Islet precursor cell (in vitro differentiated cells): Measurements from ENCODE around the gene CNGA3.
"Not testable (repeated sequence)": the region's sequence is repeated elsewhere in the genome, so short reads cannot be mapped to it uniquely, and the experiment has no call there.

Experiments used
- DNase-seq: peaks from one replicate; pipeline ENCODE4 v3.0.0-alpha.2; 2018

The CNGA3 gene

DNA sequence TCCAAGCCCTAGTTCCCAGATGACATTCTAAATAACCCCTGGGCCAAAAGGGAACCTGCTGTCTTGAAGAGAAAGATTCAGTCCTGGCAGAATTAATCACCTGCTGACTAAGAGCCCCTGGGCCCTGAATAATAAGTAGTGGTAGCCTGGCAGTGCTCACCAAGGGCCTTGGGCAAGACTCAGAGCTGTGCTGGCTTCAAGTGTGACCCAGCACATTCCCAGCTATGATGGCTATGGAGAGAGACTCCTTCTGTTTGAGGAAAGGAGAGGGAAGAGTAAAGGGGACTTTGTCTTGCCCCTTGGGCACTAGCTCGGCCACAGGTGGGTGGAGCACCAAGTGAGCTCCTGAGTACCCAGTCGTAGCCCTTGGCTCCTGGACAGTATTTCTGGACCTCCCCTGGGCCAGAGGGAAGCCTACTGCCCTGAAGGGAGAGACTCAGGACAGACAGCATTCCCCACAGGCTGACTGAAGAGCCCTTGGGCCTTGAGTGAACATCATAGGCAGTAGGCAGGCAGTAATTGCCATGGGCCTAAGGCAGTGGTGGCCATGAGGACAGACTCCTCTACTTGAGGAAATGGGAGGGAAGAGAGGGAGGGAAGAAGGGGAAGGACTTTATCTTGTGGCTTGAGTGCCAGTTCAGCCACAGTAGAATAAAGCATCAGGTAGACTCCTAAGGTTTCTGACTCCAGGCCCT, 58.4 kb downstream of the CNGA3 start:
- DNase-seq, result no peak

DNA sequence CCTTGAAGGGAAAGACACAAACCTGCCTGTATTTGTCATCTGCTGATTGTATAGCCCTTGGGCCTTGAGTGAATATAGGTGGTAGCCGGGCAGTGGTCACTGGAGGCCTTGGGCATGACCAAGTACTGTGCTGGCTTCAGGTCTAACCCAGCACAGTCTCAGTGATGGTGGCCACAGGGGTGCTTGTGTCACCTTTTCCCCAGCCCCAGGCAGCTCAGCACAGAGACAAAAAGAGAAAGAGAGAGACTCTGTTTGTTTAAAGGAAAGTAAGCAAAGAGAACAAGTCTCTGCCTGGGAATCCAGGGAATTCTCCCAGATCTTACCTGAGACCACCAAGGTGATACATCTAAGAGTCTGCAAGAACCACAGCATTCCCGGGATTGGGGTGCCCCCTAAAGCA, 59.0 kb downstream of the CNGA3 start:
- no peak for DNase-seq

DNA sequence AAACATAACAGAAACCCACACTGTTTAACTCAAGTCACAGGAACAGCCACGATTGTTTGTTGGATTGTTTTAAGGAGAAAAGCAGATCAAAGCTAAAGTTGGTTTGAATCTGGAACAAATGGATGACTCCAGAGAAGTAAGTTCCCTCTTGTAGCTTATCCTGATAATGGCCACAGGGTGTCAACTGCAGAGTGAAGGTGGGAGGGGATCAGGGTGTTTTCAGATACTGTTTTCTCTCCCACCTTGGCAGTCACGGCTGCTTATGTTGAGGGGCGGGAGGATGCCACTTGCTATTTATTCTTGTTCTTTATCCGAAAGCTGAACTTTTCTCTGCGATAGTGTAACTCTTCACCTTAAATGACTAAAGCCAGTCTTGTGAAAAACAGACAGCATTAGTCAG, 61.9 kb downstream of the CNGA3 start:
- no peak for DNase-seq

DNA sequence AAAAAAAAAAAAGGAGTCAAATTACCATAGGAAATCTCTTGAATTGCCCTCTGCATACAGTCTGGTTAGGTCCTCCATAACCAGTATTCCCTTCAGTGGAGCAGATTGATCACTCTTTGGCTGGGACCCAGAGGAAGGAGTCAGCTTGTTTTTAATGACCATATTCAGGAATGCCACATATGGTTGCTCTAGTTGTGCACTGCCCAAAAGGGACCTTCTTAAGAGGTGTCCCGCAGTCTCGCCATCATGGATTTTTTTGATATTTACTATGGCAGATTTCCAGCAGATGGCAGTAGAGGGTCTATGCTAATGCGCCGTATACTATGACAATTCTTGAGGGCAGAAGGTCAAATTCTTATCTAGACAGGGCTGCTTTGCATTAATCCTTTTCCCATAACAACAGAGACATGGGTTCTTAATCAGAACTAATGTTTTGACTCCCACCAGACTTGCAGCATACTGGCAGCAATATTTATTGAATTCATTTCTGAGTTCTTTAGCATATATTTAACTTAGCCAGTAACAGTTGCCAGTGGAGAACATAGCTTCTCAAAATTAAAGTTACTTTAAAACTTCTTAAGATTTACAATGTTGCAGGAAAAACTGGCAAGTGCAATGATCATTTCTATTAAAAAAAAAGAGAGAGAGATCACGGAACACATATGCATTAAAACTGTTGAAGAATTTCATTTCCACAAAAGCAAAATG, 66.6 kb downstream of the CNGA3 start:
- DNase-seq, result no peak

DNA sequence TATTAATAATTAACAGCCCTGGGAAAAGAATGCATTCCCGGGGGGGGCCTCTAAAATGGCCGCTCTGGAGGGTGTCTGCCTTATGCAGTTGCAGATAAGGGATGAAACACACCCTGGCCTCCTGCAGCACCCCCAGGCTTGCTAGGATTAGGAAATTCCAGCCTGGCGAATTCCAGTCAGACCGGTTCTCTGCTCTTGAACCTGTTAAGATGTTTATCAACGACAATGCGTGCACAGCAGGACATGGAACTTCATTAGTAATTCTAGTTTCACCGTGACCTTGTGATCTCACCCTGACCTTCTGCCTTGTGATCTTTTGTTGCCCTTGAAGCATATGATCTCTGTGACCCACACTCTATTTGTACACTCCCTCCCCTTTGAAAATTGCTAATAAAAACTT, 68.0 kb downstream of the CNGA3 start:
- DNase-seq, result not testable (repeated sequence)

DNA sequence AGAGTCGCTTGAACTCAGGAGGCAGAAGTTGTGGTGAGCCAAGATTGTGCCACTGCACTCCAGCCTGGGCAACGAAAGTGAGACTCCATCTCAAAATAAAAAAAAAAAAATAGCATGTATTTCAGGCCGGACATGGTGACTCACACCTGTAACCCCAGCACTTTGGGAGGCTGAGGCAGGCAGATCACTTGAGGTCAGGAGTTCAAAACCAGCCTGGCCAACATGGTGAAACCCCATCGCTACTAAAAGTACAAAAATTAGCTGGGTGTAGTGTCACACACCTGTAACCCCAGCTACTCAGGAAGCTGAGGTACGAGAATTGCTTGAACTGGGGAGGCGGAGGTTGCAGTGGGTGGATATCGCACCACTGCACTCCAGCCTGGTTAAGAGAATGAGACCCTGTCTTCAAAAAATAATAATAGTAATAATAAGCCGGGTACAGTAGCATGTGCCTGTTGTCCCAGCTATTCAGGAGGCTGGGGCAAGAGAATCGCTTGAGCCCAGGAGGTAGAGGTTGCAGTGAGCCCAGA, 69.5 kb downstream of the CNGA3 start:
- DNase-seq, result not testable (repeated sequence)

DNA sequence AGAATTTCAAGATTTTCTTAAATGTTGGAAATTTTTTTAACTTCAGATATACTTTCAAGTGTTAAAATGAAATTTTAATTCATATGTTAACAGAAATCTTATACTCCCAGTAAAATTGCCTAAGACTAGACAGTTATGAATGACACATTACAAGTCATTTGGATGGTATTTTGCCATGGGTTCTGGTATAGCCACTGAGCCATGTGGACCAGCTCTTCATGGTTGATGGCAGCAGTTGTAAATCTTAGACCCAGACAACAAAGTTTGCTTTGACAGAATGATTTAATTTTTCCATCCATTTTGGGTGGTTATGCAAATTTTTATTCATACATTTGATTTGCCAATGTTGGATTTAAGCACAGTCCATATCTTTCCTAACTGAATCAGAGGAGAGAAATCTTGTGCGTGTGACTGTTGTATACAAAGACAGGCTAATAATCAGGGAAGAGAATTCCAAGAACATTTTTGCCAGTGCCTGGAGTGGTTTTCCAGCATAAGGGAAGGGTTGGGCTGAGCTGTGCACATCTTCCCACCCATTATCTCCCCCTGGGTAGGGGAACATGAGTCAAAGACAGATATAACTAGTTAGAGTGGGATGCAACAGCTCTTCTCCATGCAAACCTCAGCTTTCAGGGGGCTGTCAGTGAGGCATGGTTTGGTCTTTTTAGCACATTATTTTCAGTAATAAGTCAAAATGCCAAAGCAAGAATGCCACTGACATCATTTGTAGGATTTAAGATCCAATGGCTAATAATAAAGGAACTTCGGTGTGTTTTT, 70.3 kb downstream of the CNGA3 start:
- DNase-seq, result no peak

DNA sequence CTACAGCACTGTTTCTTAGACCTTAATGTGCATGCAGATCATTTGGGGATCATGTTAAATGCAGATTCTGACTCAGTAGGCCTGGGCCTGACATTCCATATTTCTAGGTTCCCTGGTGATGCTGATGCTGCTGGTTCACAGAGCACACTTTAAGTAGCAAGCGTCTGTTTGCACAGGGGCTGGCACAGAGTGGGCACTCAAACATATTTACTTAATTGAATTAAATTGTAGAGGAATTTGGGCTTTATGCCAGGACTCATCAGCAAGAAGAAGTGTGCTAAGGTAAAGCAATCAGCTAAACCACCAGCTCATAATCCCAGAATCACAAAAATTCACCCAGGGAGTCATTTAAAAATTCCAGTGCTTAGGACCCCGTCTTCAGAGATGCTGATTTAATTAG, 73.3 kb downstream of the CNGA3 start:
- DNase-seq, result no peak

DNA sequence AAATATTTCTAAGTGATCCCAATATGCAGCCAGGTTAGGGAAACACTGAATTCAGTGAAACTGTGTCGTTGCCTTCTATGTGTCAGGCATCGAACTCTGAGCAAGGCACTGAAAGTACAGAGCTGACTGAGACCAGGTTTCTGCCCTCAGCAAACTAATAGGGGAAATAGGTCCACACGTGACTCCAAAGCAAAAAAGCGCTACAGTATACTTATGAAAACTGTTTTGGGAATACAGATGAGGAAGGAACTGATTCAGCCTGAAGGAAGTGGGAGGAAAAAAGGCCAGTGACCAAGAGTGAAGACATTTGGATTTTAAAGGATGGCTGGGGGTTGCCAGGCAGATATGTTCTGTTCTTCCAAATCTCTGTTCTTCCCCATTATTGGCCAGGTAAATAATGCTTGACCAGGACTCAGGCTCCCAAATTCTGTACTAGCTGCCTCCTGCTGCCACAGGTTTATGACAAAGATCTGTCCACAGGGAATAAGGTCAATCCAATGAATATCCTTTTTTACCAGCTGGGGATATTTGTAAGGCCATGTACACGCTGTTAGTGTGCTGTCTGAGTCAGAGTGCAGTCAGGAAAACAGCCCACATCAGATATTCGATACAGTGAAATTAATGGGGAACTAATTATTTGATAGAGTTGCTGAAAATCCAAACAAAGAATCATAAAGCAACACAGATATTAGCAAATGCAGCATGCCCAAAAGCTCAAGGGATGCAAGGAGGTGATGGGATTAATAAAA, 73.9 kb downstream of the CNGA3 start:
- no peak for DNase-seq

DNA sequence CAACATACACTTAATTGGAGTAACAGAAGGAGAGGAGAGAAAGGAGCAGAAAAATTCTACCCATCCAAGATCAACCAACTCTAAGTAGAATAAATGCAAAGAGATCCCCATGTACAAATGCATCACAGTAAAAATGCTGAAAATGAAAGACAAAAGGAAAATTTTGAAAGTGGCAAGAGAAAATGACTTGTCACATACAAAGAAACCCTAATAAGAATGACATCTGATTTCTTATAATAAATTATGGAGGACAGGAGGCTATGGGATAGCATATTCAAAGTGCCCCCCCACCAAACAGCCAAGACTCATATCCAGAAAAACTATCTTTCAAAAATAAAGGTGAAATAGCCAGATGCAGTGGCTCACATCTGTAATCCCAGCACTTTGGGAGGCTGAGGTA, 76.2 kb downstream of the CNGA3 start:
- DNase-seq, result no peak

DNA sequence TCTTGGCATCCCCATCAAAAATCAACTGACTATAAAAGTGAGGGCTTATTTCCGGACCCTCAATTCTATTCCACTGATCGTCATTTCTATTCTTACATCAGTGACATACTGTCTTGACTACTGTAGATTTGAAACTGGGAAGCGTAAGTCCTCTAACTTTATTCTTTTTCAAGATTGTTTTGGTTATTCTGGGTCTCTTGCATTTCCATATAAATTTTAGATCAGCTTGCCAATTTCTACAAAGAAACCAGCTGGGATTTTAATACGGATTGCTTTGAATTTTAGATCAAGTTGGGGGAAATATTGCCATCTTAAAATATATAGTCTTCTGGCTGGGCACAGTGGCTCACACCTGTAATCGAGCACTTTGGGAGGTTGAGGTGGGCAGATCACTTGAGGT, 80.5 kb downstream of the CNGA3 start:
- no peak for DNase-seq

DNA sequence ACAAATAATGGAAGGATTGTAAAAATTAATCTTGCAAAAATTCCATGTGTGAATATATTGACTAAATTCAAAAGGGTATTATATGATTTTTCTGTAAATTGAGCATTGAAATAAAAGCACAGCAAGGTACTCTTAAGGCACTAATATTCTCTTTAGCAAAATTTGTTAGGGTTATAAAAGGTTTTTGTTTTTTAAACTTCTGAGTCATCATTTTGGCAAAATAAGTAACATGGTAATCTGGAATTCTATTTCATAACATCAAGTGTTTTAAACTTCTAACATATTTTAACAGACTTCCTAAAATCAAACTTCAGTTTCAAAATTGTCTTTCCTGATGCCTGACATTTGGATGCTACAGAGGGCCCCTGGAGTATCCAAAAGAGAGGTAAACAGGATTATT, 85.9 kb downstream of the CNGA3 start:
- no peak for DNase-seq

DNA sequence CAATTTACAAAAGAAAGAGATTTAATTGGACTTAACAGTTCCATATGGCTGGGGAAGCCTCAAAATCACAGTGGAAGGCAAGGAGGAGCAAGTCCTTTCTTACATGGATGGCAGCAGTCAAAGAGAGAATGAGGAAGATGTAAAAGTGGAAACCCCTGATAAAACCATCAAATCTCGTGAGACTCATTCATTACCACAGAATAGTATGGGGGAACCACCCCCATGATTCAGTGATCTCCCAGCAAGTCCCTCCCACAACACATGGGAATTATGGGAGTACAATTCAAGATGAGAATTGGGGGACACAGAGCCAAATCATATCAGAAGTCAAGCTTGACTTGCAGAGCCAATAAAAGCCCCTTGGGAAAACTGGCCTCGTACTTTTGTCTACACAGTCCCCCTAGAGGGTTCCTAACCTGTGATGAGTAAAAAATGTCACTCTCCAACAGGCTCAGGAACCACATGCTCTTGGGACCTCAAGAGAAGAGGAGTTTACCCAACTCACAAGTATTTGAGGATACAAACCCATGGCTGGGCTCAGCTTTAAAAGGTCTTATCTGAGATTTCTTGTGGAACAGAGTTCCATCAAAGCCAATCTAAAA, 87.2 kb downstream of the CNGA3 start:
- DNase-seq, result no peak

DNA sequence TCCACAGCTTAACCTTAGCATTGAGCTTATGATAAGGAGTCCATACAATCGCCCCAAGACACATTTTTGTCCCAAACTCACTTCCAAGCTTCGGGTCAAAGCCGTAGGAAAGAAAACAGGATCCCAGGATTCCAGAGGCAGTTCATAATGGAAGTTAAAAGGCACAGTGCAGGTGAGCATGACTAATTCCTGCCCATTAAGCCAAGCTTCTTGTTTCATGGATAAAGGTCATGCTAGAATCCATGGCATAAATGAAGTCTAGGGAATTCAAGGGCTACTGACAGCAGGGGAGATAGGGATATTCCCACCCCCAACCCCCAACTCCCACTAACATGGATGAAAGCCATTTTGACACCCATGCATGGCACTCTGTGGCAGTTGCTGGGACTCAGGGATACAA, 88.2 kb downstream of the CNGA3 start:
- DNase-seq, result no peak

DNA sequence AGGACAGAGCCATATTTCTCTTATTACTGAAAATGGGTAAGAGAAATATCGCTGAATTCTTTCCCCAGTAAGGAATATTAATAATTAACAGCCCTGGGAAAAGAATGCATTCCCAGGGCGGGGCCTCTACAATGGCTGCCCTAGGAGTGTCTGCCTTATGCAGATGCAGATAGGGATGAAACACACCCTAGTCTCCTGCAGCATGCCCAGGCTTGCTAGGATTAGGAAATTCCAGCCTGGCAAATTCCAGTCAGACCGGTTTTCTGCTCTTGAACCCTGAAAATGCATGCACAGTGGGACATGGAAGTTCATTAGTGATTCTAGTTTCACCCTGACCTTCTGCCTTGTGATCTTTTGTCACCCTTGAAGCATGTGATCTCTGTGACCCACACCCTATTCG, 89.4 kb downstream of the CNGA3 start:
- DNase-seq, result not testable (repeated sequence)

DNA sequence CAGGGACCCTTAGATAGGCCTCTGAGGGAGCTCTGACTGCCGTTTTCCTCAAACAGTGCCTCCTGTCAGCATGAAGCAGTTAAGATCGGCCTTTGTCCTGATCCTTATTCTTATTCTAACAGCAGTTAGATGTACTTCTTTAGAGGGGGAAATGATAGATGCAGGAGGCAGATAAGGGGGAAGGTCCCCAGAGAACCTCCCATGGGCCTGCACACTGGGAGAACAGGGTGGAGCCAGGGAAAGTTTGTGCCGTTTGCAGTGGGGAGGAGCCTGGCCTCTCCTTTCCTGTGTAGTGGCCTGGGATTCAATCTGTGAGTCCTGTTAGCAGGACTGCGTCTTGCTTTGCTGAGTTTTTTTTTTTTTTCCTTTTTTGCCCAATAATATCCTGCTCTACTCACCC, 90.5 kb downstream of the CNGA3 start:
- DNase-seq, result no peak

DNA sequence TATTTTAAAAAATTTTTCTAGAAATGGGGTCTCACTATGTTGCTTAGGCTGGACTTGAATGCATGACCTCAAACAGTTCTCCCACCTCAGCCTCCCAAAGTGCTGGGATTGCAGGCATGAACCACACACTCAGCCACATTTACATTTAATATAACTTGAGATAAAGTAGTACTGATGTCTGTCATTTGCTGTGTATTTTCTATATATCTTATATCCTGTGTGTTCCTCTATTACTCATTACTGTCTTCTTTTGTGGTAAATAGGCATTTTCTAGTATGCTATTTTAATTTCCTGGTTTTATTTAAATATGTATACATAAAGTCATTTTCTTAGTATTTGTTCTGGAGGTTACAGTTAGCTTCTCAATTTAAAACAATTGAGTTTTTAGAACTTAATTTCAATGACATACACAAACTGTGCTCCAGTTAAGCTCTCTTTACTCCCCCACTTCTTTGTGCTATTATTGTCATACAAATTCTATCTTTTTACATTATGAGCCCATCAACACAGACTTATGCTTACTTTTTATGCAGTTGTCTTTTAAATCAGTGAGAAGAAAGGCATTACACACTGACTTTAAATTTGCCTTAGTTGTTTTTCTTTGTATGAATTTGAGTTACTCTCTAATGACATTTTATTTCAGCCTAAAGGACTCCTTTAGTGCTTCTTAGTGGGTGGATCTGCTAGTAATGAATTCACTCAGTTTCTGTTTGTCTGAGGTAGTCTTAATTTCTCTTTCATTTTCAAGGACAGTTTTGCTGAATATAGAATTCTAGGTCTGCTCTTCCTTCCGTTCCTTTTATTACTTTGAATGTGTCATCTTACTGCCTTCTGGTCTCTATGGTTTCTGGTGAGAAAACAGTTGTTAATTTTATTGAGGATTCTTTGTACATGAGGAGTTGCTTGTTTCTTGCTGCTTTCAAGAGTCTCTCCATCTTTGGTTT, 92.2 kb downstream of the CNGA3 start:
- no peak for DNase-seq

DNA sequence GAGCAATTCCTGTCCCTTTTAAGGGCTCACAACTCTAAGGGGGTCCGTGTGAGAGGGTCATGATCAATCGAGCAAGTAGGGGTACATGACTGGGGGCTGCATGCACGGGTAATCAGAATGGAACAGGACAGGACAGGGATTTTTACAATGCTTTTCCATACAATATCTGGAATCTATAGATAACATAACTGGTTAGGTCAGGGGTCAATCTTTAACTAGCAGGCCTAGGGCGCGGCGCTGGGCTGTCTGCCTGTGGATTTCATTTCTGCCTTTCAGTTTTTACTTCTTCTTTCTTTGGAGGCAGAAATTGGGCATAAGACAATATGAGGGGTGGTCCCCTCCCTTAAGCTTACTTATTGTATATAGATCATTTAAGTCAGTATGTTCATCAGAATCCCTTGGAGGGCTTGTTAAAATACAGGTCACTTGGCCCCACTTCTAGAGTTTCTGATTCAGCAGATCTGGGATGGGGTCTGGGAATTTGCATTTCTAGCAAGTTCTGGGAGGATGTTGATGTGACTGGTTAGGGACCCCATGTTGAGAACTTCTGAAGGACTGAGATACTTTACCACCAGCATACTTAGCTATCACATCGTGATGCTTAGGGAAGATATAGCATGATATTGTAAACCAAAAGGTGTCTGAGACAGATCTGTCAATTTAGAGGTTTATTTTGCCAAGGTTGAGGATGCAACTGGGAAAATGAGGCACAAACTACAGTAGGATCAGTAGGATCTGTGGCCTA, 95.6 kb downstream of the CNGA3 start:
- peak; percentile 28 for DNase-seq

DNA sequence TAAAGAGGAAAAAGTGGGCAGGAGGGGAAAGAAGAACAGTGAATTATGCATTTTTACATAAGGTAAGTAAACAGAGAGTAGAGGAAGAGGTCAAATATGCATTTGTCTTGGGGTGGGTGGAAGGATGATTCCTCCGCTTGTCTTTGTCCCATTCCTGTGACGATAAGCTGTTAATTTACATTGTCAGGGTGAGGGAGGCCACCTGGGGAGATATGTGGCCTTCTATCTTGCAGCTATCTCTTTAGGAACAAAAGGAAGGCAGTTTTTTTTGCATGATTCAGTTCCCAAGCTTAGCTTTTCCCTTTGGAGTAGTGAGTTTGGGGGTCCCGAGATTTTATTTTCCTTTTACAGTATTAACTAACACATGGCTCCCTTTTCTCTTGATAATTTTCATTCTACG, 96.2 kb downstream of the CNGA3 start:
- peak; percentile 13 for DNase-seq

DNA sequence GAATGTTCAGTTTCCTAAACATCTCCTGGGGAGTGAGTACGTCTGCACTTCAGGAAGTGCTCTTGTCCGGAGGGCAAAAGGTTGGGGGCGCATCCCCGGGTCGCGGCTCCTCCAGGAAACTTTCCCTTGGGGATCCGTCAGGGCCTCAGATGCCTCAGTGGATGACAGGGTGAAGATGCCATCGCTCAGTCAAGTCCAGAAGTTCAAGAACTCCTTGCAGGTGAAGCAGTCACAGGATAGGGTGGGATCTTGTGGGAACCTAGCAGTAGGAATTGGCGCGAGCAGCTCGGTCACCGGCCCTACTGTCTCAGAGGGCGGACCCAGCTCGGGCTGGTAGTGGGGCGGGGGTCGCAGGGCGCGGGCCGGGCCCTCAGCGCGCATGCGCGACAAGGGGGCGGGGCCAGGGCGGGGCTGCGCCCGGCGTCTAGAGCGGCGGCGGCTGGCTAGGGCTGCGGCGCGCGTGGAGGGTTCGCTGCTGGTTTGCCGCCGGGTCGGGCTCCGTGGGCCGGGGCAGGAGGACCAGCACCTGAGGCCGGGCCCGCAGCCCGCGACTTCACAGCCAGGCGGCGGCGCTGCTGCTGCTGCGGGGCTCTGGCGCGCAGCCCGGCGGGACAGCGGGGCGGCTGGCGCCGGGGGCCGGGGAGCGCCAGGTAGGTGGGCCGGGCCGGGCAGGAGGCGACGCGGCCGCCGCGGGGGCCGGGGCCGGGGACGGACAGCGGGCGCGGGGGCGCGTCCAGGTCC, 98.3 kb downstream of the CNGA3 start, which contains the start of gene INPP4A:
TSS of gene INPP4A (plus strand) at position 423 of the 741 bp plus-strand sequence. CDS start 75,191 bp downstream, outside the sequence.
- DNase-seq, result peak; percentile 95
